Stimulated activated CD4-positive, alpha-beta T cell treated with anti-CD3 and anti-CD28 coated beads, Interleukin-4, amount 100 ng/mL, for 4 hours (primary cell): ENCODE data around the gene KIAA1328.

Experiments
- DNase-seq, 2 experiments: peaks; one replicate each; pipeline ENCODE4 v3.0.0-alpha.2; 2020

Gene KIAA1328

DNA sequence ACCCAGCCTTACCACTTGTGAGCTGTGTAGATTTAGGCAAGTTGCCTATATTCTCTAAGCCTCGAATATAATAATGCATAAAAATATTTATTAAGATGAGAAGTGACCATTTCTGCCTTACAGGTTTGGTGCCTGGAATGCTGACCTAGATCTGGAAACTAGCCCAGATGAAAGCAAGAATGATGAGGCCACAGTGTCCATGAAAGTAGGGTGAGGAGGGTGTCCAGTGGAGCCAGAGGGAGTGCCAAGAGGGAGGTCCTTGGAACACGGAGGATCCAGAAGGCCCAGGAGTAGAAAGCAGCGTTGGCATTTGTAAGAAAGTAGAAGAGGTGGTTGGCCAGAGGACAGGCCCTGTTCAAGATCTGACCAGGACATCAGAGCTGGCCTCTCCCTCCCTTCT, 402.3 kb downstream of the KIAA1328 start:
- DNase-seq, result no peak

DNA sequence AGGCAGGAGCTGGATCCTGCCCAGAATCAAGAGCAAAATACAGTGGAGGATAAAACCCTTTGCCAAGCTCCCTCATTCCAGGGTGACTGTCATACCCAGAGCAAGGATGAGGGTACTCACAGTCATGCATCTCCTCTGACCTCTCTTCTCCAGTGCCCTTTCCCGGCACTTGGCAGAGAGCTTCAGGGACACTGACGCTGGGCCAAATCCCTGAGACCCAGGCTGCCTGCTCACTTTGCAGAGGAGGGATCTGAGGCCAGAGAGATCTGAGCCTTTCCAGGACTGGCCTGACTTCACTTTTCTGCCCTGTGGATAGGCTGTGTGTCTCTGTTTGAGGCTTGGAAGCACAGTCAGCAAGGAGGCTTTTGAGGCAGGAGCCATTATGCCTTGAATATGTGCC, 406.7 kb downstream of the KIAA1328 start:
- DNase-seq, result no peak

DNA sequence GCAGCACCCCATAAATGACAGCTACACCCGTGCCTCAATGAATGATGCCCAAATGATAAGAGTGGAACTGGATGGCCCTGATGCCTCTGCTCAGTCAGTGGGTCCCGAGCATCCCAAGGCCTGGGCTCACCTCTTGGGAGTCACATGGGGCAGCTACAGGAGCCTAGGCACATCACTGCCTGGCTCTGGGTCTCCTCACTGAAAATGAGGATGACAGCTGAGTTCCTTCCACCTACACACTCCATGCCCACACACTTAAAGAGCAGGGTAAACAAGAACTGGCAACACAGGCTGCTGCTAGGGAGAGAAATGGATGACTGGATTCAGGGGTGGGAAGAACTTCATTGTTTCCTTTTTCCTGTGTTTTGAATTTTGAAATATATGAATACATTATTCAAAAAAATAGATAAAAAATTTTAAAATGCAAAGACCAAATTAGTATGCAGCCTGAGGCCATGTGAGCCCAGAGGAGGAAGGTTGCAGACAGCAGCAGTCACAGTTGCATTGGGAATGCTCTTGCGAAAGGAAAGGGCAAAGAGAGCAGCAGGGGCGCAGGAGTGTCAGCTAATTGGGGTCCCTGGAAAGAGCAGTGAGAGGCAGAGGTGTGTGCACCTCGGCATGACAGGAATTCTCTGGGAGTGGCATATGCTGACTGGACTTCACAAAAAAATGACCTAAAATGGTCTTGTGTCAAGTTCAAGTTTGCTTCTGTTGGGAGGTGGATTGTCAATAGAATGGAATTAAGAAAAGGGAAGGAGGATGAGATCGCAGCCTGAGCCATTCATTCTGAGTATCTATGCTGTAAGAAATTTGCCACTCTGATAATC, 409.6 kb downstream of the KIAA1328 start:
- no peak for DNase-seq

DNA sequence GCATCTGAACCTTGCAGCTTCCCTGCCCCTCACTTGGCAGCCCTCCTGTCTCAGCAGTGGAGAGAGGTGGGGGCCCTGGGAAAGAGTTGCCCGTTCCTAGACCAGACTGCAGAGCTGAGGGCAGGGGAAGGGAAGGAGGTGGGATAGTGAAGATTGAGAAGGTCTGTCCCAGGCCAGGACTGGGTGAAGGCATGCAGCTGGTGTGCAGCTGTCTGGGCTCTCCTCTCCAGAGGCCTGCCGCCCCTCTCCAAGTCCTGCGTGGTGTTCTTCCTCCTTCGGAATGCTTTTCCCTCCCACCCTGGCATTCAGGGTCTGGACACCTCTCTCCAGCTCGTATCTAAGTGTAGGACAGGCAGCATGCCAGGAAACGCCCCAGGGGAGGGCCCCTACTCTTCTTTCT, 413.2 kb downstream of the KIAA1328 start:
- DNase-seq, result no peak

DNA sequence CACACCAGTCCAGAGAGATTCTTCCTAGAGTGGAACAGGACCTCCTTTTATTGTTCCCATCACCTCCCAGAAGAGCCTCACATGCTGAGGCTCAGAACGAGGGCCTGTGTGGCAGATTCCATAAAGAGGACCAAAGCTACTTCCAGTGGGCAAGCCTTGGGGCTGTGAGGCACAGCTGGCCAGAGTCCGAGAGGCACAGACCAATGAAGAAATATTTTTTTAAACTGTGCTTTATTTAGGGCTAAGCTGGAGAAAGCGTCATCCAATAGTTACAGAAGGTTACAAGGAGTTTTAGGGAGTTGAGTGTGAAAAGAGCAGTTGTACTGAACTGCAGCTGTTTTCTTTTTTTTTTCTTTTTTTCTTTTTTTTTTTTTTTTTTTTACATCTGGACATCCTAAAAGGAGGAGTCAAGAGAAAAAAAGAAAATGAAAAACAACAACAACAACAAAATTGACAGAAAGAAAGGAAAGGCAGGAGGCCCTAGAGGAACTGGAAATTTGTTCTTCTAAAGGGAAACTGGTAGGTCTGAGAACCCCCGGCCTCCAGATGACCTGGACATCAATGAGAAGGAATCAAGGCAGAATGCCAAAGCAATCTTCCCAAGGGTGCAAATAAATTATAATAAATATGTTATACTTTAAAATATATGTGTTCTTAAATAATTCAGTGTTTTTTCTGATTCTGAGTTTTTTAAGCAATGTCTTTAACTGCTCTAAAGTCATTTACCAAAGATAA, 414.1 kb downstream of the KIAA1328 start:
- DNase-seq, result no peak

DNA sequence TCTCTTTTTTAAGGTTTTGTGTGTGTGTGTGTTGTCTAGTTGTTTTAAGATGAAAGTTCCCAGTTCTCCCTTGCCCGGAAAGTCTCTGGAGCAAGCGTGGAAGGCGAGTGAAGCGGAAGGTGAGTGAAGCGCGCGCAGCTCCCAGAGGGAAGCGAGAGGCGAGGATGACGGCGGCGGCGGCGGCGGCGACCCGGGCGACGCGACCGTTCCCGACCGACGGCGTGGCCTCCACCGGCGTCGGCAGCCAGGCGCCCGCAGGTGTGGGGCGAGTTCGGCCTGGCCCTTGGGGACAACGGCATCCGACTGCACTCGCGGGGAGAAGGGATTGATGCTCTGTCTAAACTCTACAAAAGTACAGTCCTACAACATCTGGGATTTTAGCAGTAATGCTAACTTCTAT, 414.8 kb downstream of the KIAA1328 start:
- no peak for DNase-seq

DNA sequence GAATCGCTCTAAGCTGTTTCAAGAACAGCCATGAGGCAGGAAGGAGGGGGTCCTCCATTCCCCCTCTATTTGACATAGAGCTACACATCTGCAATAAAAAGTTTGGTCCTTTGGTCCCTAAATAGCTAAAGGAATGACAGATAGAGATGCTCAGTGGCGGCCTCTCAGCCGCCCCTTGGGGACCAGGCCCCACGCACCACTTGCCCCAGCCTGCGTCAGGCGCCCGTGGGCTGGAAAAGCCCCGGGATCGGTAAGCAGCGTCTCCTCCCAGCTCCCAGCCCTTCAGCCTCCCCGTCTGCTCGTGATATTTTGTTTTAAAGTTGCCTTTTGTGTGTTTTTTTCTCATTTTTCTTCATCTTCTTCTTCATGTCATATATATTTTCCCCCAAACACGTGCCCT, 415.7 kb downstream of the KIAA1328 start:
- no peak for DNase-seq

DNA sequence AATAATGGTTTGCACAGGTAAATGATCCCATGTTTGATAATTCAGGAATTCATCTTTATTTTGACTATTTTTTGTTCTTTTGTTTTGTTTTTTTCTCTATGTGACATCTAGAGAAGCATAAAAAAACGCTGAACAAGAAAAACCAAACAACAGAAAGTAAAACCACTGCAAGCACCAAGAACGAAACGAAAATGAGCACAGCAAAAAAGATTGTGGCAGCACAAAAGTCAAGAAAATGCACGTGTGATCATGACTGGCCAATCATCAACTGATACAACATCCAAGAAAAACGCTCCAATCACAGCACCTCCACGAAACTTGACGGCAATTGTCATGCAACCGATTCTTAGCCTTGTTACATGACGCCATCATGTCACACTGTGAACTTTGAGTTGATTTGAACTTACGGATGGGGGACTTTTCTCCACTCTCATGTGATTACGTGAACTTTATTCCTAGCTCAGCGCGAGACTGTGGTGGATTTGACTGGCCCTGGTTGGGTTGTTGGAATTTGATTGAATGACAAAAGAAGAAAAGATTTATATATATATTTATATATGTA, 417.9 kb downstream of the KIAA1328 start:
- no peak for DNase-seq

DNA sequence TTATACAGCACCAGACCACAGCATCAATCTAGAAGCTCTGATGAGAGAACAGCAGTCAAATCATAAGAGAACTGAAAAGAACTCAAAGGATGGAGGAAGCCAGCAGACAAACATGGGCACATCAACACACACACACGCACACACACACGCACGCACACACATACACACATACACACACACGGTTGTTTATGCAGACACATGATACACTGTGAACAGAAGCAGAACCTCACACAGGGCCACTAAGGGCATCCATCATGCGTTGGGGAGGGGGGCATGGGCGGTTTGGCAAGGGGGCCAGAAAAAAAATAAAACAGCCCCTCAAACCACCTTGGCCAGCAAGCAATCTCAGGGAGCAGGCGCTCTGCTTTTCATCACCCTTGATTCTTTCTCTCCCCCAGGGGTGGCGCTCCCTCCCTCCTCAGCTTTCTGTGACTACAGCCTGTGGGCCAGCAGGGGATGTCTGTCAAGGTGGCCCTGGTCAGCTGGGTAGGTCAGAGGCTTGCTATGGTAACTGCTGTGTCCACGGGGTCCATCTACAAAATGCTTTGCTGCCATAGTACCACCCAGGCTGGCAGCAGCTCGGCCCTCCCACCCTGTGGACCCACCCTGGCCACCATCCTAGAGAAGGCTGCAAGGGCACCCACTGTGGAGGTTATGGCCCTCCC, 418.7 kb downstream of the KIAA1328 start:
- no peak for DNase-seq

DNA sequence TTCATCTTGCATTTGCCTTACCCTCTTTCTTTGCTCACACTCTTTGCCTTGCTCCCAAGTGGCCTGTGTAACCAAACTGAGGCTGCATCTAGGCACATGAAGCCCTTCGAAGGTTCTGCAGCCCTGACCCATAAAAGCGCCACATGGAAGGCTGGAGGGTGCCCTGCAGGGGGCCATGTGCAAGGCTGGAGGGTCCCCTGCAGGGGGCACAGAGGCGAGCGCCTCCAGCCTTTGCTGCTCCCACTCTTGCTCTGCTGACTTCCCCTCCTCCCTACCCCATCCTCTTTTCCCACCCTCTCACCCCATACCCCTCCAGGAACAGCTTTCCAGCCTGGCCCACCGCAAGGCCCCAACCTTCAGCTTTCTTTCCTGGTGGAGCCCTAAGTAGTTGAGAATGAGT, 419.4 kb downstream of the KIAA1328 start:
- DNase-seq, result no peak

DNA sequence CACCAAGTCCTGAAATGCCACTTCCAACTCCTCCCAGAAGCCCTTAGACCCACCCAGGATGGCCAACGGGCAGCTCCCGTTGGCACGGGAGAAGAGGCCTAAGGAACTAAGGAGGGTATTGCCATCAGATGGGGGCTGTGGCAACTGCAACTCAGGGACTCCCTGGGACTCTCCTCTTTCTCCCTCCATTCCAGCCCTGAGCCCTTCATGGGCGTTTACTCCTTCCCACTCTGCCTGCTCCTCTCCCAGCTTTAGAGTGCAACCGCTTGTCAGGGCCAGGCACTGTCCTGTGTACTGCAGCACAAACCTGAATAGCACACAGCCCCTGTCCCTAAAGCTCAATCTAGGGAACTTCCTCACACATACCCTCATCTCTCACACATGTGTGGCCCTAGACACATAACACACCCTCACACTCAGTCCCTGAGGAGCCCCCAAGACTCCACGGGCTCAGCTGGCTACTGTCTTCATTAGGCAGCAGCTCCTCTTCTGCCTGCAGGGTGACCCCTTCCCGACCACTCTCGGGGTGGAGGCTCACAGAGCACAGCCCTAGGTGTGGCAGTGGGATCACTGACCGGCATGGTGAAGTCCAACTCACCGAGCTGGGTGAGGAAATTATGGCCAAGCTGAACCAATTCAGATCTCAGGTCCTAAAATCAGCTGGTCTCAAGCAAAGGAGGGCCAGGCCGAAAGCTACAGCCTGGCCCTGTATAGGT, 420.4 kb downstream of the KIAA1328 start:
- no peak for DNase-seq

DNA sequence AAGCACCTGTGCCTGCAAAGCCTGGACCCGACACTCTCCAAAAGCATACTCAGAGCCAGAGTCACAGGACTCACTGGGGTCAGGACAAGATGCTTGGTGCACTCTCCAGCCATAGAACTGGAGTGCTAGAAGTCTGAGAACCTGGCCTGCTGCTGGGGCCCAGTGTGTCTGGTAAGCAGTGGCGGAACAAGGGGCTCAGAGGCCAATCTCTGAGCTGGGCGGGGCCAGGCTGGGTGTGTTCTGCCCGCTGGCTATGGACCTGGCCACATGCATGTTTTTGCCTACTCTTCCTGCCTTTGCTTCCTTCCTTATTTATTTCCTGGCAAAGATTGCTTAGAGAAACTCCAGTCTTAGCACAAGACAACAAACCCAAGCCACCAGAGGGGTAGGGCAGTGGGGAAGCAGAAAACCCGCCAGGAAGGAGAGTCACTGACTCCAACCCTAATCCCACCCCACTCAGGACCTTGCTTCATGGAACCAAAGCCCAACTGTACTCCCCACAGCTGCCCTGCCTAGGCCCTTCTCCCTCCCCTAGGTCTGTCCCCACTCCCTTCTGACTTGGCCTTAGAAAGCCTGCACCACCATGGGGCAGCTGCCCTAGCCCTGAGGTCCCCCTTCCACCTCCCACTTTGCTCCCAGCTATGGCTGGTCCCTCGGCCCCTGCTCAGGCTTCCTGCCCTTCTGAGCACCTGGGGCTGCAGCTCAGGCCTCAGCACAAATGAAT, 421.1 kb downstream of the KIAA1328 start:
- no peak for DNase-seq

DNA sequence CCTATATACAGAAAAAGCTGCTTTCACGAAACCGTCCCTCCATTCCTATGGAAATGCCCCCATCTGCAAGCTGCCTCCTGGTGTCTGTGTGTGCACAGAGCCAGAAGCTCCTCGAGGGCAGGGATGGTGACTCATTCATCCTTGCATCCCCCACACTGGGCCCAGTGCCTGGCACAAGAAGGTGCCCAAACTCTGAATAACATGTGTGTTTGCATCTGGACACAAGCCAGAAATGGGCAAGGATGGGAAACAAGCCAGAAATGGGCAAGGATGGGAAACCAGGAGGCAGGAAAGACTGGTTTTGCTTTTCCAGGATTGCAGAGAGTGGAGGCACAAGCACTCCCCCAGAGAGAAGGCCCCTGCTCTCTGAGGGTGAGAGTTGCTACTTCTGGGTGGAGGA, 422.8 kb downstream of the KIAA1328 start:
- no peak for DNase-seq

DNA sequence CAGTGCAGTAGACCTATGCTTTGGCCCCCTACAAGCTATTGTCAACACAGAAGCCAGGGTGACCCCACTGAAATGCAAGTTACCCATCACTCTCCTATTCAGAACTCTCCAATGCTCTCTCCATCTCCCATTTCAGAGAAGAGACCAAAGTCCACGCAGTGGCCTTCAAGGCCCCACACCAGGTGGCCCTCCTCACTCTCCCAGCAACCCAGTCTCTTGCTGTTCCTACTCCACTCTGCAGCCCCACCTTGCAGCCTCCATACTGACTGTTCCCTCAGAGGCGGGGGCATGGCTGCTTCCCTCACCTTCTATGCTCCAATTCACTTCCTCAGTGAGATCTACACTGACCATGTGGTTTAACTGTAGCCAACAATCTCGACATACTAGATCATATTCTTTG, 423.4 kb downstream of the KIAA1328 start:
- no peak for DNase-seq

DNA sequence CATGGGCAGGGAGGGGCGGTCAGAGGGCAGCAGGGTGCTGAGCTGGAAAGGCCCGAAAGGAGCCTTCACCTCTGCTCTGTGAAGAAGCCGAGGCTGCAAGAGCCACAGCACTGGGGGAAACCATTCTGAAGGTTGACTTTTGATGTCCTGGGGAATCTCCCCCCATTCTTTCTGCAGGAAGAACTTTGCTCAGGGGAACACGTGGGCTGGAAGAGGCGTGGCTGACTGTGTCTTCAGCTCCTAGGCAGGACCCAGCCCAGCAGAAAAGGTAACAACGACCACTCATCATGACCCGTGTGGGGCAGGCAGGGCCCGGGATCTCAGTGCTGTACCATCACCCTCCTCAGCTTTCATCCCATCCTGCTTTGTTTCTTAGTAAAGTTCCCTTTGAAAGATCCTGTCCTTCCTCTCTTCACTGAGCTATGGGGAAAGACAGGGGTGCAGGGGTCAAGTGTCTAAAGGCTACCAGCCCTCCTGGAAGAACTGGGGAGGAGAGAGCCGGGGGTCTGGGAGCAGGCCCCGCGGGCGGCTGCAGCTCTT, 424.0 kb downstream of the KIAA1328 start:
- no peak for DNase-seq

DNA sequence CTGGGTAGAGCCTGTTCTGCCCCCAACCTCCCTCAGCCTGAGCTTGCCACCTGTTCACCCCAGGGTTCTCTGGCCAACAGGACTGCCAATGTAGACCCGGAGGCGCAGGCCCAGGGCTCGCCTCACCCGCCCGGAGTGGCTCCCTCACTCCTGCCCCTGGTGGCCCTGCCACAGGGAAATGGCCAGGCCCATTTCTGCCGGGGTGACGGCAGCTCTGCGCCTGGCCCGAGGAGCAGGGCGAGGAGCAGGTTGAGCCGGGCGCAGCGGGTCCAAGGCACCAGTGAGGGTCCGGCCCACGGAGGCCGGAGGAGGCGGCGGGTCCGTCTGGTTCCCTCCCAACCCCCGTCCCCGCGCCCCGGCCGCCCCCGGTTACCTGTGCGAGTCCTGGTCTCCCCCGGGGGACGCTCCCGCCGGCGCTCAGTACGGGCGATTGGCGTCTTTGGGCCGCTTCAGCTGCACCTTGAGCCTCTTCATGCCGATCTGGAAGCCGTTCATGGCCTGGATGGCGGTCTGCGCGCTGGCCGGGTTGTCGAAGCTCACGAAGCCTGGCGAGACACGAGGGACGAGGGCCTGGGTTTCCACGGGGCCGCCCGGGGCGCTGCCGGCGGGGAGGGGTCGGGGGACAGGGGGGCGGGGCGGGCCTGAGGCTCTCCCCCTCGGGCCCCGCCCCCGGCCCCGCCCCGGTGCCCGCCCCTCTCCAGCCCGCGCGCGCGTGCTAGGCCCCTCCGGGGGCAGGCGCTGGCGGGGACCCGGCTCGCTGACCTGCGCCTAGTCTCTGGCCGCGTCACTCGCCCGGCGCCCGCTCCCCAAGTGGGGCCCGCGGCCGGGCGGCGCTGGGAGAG, 424.7 kb downstream of the KIAA1328 start:
- DNase-seq, result no peak

DNA sequence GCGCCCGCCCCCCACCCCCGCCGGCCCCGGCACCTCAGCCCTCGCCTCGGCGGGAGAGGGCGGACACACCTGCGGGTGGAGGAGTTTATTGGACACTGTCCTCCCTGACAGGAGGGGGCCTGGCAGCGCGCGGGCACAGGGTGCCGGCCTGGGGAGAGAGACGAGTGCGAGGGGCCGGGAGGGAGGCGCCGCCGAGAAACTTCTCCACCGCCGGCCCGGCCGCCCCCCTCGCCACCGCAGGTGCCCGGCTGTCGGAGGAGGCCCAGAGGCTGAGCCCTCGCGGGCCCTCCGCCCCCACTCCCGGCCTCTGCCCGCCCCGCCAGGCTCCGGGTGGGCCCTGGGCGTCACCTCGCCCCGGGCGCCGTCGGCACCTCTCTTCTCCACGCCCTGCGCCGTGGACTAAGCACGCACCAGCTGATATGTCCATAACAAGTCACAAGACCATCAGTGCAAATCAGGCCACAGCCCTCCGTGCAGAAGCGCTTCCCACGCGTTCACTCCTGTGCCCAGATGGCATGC, 425.4 kb downstream of the KIAA1328 start:
- DNase-seq, result no peak

DNA sequence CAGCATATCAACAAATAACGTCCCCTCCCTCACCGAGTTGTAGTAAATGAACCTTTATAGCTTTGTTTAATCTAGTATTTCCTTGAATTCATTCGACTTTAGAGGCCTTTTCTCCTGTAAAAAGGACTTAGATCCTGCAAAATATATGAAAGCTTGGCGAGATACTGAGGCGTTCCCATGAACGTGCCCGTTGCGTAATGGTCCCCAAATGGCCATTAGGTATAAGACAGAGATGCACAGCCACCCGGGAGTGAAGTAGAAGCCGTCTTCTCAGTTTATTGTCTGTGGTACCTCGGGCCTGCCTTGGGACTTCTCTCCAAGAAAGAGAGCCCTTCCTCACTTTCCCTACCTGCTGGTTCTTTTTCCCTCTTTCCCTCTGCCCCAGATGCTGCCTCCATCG, 426.0 kb downstream of the KIAA1328 start:
- DNase-seq, result no peak

DNA sequence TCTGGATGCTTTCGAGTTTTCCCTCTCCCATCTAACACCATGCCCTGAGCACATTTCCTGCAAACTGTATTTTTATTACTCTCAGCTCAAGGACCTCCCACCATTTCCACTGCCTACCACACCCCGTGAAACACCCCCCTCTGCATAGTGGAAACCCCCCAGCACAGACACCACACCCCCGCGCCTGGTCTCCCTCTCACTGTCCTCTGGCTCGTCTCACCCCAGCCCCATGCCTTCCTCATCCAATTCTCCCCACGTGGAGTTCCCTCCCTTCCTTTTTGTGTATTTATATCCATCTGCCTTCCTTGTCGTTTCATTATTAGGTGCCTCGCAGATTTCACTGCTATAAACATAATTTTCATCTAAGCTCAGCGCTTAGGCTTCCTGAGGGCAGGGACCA, 429.2 kb downstream of the KIAA1328 start:
- no peak for DNase-seq

DNA sequence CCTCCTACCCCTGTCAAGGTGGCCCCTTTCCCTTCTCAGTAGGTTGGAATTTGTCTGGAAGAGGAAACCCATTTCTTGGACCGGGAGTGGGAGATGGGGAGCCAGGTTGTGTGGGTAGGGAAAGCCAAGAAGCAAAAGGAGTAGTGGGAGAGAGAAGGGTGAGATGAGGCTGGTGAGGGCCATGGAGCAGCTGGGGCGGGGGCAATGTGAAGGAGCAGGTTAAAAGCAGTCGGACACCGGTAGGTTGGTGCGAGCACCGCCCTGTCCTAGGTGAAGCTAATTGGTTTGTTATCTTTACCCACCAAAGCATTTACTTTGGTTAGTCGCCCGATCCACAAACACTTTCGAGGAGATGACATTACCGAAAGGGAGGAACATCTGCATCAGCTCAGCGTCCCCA, 429.9 kb downstream of the KIAA1328 start:
- DNase-seq, result no peak

DNA sequence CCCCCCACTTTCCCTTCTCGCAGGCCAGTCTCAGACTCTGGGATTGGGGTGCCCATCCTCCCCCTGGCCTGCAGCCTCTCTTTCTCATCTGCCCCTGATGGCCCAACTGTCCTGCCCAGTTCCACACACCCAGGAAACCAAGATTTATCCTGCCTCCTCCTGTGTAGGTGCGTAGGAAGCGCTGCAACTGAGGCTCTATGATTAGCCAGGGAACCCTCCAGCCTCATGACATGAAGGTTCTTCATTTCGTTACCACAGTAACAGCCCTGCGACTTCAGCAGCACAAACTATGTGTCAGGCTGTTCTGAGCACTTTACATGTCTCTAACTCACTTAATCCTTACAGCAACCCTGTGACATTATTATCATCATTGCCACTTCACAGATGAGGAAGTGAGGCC, 430.8 kb downstream of the KIAA1328 start:
- DNase-seq, result no peak
